NCI-H1694 (cell line): ENCODE measurements around the gene GABRR1.
"Not testable (repeated sequence)": the region's sequence is repeated elsewhere in the genome, so short reads cannot be mapped to it uniquely, and the experiment has no call there.

Source experiments
- DNase-seq: peaks from one replicate; lab custom pipeline; 2025; lab: John Stamatoyannopoulos, UW

GABRR1 gene

DNA sequence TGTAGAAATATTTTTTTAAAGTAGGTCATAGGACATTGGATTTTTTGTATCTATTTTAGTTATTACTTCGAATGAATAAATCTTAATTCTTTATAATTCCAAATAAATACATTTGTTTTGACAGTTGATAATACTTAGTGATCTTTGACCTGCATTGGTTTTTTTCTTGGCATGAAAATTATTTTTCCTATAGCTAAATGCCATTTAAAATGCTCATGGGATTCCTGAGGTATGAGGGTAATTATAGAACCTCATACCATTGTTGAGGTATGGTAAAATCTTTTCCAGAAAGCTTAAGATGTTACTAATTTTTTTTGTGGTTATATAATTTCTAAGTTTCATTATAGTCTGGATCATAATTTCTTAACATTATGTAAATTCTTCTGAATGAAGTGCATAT is 63.0 kb downstream of the GABRR1 start:
- no peak for DNase-seq

DNA sequence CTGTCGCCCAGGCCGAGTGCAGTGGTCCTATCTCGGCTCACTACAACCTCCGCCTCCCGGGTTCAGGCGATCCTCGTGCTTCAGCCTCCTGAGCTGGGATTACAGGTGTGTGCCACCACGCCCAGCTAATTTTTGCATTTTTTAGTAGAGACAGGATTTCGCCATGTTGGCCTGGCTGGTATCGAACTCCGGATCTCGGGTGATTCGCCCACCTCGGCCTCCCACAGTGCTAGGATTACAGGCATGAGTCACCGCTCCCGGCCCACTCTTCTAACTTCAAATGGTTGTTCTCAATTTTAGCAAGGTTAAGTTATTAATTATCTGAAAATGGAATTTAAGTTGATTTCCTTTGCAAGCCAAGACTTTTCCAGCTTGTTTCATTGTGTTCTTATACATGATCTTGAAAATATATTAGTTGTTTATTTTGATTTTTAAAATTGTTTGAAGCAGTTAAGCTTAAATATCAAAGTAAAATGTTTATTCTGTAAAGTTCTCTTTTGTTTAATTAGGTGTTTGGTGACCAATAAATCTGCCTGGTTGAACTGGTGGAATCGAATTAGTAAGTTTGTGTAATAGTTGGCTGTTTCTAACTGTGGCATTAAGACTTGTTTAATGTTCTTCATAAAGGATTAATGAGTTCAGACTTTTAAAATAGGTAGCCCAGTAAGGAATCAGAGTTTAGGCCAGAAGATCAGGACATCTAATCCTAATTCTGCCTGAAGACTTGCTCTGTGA is 69.0 kb downstream of the GABRR1 start:
- no peak for DNase-seq

DNA sequence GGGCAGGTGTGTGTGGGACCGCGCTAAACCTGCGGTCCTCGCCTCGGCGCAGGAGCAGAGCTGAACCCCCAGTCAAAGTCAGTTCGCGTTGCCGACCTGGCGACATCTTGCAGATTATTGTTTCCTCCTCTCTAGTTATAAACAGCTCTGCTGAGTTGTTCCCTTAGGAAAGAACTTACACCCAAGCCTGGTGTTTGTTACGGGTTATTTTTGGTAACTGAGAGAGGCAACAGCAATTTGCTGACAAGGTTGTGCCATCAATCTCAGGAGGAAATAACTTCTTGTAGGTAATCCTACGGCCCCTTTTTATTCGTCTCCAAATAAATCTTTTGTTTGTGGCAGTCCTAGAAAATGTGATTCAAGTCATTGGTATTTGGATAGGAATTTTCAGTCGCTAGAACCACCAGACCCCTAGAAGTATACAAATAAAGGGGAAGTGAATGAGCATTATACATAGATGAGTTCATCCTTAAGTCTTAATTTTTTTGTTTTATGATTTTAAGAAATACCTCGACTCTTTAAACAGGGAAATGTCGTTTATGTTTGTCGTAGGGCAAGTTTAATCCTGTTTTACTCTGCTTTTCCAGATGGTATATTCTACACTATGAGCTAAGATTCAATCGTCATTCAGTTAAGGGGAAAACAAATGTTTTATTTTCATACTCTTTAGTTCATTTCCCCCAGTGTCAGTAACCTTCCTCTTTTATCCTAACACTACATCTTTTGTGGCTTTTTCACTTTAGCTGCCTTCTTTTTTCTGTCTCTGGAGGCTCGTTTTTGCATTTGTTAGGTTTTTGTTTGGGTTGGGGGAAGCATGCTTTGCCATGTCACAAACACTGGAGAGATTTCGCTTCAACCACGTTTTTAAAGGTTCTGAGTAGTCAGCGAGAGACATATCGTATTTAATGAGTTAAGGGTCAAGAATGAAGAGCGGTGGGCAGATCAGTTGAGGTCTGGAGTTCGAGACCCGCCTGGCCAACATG is 70.1 kb downstream of the GABRR1 start:
- no peak for DNase-seq

DNA sequence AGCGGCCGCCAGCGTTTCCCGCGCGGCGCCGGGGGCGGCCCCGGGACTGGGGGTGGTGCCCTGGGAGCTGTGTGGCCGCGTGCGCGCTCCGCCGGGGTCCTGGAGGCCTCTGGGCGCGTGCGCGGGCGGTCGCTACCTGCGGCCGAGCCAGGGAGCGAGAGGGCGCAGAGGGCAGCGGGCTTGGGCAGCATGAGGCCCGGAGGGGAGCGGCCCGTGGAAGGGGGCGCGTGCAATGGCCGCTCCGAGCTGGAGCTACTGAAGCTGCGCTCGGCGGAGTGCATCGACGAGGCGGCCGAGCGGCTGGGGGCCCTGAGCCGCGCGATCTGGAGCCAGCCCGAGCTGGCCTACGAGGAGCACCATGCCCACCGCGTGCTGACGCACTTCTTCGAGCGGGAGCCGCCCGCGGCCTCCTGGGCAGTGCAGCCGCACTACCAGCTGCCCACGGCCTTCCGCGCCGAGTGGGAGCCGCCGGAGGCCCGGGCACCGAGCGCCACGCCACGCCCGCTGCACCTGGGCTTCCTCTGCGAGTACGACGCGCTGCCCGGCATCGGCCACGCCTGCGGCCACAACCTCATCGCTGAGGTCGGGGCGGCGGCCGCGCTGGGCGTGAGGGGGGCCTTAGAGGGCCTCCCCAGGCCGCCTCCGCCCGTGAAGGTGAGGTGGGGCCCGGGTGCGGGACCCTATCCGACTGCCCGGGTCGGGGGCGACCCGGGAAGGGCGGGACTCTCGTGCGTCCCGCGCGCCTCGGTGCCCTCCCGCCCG is 71.0 kb downstream of the GABRR1 start, which contains the start of gene PM20D2:
PM20D2 (plus strand) TSS at position 100 of the 762 bp plus-strand sequence; CDS start at position 190, 90 bp downstream.
- peak; percentile 15 for DNase-seq

DNA sequence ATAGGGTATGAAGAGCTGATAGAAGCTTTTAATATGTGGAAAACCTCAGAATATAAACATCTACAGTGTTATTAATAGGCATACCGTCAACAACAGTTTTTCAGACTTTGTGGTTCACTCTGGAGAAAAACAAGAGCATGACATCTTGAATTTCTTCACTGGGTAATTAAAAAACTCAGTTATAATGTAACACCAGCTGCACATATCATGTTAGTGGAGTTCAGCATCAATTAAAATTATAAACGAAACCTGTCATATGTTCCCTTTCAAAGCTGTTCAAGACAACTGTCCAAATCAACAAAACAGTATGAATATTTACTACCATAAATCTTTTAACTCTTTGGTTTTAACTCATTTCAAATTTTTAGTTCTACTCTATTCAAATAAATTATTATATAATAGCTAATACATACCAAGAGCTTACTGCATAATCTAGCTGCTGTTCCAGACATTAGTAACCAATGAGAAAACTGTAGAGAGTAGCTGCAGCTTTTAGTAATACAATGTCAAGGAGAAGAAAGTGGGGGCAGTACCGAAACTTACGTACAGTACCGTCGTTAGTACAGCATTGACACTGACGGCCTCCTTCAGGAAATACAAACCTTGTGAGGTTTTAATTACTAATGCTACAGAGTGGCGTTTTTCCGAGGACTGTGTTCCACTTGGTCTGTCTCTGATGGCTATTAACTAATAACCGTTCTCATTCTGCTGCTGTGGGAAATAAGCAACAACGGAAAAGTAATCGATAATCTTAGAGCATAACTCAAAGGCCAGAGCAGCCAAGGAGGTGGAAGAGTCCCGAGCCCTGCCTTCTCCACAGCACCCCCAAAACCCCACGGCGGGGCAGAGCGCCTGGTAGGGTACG is 71.8 kb downstream of the GABRR1 start:
- no peak for DNase-seq

DNA sequence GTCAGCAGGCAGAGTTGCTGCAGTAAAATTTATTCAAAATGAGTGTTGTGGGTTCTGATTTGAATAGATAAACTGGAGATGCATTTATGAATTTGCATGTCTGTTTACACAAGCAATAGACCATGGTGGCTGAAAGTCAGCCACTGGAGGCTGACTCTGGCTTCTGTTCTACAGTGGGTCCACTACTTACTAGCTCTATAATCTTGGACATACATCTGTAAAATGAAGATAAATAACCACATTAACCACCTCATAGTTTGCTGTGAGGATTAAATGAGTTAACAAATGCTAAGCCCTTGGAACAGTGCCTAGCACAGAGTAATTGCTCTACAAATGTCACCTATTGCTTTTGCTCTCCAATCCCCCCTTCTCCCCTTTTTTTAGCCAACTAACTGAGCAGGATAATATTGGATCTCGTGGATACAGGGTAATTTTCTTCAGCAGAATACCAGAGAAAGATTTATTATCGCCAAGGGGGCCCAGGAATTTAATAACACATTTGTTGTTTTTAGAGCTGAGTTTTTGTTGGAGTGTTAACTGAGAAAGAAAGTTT is 72.7 kb downstream of the GABRR1 start:
- no peak for DNase-seq

DNA sequence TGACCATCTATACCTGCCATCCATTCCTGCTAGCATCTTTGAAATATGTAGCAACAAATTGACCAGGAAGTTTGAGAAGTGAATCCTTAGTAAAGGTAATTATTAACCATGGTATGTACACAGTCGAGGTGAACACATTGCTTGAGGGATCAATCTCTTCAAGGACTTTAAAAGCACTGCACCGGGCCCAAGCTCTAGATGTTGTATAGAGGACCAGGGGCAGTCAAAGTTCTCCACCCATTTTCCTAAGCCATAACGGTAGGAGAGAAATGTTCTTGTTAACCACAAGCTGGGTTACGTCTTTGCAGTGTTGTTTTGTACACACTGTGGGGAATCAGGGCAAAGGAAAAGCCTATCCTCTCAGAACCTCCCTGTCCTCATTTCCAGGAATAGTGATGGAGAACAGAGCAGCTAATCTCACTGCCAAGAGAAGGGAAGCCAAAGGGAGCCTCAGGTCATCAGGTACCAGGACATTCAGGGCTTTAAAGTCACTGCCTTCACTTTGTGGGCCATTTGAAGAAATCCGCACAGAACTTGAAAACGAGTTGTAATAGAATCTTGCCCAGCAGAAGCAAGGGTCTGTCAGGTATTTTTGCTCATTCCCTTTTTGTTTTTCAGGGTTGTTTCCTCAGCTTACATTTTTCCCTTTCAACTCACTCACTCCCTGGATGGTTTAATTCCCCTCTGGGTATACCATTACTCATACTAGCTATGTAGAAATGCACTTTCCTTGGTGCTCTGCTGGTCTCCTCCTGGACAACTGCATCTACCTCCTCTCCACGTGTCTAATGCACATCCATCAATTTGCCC is 76.6 kb downstream of the GABRR1 start:
- no peak for DNase-seq

DNA sequence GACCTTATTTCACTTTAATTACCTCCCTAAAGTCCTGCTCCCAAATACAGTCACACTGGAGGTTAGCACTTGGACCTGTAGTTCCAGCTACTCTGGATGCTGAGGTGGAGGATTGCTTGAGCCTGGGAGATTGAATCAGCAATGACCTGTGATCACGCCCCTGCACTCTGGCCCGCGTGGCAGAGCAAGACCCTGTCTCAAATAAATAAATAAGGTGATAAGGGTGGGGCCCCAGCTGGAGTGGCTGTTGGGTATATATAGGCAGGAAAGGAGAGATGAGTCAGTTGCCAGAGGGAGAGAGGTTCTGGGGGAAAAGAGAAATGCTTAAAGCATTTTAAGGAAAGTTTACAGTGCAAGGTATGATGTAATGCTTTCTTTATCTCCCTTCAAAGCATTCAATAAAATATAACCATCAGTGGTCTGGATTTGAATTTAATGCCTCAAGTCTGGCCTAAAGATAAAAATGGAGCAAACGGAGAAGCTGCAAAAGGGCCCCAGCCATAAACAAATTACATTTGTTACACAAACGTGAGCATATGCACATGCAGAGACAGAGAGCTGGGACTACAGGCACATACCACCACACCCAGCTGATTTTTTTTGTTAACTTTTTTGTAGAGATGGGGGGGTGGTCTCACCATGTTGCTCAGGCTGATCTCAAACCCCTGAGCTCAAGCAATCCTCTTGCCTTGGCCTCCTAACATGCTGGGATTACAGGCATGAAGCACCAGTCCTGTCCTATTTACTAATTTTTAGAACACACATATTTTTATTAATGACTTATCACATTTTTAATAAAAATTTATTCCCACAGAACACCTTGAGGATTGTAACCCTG is 77.4 kb downstream of the GABRR1 start:
- DNase-seq, result no peak

DNA sequence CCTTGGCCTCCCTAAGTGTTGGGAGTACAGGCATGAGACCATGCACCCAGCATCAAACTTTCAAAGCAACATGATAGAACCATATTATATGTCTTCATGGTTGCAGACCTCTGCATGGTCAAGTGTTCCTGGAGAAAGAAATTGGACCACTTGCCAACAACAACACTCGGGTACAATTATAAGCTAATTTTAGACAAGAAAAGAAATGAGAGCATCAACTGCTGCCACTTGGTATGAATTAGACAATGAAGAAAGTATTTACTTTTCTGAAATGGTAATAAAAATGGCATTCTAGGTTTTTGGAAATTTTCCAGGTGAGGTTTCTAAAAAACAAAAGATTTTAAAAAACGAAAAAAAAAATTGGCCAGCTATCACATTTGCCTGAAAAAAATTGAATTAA is 79.0 kb downstream of the GABRR1 start:
- no peak for DNase-seq

DNA sequence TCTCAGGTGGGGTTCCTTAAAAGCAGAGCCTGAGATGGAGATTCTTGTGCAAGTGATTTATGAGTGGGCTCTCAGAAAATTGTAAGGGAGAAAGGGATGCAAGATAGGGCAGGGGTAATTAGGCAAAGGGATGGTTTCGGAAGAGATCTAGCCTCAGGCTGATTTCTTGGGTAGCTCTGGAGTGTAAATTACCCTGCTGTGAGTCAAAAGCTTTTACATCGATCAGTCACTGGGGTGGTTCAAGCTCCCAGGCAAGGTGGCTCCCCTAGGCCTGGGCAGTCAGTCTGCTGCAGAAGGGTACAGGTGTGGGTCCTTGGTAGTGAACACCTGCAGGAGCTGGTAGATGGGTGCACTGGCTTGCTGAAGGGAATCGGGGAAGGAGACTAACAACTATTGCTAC is 82.4 kb downstream of the GABRR1 start:
- DNase-seq, result no peak

DNA sequence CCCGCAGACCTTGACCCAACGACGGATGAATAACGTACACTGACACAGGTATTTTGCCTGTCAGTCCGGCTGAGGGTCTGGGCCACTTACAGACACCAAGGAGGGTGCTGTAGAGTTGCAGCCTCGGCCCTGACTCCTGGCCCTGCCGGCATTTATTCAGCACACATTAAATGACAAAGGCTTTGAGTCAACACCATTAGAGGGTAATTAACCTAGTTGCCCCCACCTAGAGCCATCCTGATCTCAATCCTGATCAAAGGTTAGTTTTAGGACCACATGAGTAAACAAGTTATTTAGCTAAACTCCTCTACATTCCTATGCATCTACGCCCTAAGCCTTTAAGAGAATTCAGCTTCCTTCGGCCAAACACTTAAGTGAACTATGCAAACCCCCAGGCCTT is 83.2 kb downstream of the GABRR1 start:
- no peak for DNase-seq

DNA sequence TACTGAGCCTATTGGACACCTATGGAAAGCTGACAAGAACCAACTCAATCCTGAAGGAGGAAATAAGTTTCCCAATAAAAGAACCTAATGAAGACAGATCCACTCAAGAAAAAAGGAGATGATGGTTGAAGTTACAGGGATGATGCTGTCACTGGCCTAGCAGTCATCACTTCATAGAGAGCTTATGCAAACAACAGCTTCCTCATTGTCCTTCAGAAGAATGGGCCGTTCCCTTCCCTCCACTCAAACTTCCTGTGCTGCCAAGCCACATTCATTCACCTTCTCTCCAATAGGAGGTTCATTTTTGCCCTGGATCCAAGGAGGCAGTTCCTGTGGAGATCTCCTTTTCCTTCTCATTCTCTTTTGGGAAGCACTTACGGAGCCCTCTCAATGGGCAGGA is 85.1 kb downstream of the GABRR1 start:
- no peak for DNase-seq

DNA sequence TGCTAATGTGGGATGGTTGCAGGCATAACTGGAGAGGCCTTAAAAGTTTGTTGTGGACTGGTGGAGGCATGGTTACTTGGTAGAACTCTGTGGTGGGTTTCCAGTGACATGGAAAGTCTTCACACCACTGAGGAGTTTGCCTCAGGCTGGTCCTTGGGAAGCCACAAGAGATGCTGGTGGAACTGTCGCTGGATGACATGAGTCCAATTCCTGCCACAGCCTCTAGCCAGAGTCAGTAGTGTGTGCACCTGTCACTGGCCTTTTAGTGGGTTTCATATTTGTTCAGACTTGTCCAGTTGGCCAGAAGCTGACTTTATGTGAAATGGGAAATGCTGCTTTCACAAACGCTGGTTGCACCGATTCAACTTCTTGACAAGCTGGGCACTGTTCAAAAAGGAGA is 85.6 kb downstream of the GABRR1 start:
- no peak for DNase-seq

DNA sequence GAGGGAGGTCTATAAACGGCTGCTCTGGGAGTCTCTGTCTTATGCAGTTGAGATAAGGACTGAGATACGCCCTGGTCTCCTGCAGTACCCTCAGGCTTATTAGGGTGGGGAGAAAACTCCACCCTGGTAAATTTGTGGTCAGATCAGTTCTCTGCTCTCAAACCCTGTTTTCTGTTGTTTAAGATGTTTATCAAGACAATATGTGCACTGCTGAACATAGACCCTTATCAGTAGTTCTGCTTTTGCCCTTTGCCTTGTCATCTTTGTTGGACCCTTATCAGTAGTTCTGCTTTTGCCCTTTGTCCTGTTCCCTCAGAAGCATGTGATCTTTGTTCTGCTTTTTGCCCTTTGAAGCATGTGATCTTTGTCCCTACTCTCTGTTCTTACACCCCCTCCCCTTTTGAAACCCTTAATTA is 88.9 kb downstream of the GABRR1 start:
- not testable (repeated sequence) for DNase-seq
